Stimulated activated CD8-positive, alpha-beta memory T cell treated with anti-CD3 and anti-CD28 coated beads, Interleukin-4, amount 100 ng/mL, for 24 hours (primary cell): Measurements from ENCODE around the gene AADAT.
"Not testable (repeated sequence)": the region's sequence is repeated elsewhere in the genome, so short reads cannot be mapped to it uniquely, and the experiment has no call there.

Experiments used
- DNase-seq: peaks from one replicate; pipeline ENCODE4 v3.0.0-alpha.2; 2020; ENCODE audit warnings: low read depth

Gene AADAT

GRCh38 chr4:170089668-170090351 lies at the start of gene AADAT:
Gene AADAT (minus strand): TSS chr4:170089956. CDS start chr4:170089690, 266 bp downstream.
- peak; percentile 0 for DNase-seq

GRCh38 chr4:170138580-170139194 lies 48.9 kb upstream of the AADAT start:
- DNase-seq = peak; percentile 48

DNA sequence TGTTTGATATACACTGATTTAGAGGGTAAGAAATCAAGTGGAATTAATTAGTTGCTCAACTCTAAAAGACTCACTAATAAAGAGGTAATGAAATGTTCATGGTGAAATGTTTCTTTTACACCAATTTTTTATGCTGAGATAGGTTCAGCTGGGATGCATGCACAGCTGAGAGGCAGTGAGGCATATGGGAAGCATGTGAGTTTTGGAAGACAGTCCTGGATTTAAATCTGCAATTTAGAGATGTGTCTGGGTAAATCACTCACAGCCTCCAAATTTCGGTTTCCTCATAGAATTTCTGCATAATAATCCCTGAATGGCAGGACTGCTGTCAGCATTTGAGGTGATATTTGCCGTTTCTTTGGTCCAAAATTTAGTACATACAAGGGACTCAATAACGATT lies 48.2 kb upstream of the AADAT start:
- DNase-seq = no peak

DNA sequence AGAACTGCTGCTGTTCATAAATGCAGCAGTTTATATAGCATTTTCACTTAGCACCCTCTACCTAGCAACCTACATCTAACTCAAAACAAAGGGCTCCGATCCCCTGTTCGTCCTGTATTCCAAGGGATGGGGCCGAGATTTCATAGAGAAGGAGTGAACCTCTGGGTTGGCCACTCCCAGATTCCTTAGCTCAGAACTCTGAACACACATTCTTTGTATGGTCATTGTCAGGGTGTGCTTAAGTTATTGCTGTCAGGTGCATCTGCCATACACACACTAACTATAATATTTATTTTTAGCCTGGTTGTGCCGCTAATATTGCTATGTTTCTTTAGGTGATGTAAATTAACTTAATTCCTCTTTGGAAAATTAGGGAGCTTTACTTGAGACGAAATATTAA lies 47.7 kb upstream of the AADAT start:
- no peak for DNase-seq

DNA sequence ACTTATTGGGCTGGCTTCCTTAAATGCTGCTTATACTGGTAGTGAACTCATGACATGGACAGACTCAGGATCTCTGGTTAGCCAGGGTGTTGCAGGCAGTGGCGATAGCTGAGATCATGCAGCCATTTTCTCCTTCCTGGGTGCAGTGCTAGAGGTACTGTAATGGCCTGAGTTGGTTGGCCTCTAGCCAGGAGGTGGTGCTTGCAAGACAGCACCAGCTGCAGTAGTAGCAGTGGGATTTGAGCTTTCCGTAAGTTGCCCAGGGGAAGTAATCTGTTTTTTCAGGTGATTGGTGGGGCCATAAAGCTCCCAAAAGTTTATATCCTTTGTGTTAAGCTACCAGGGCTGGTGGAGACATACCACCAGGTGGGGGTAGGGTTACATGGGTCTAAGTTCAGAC lies 45.1 kb upstream of the AADAT start:
- no peak for DNase-seq

GRCh38 chr4:170128219-170128804 lies 38.6 kb upstream of the AADAT start:
- no peak for DNase-seq

DNA sequence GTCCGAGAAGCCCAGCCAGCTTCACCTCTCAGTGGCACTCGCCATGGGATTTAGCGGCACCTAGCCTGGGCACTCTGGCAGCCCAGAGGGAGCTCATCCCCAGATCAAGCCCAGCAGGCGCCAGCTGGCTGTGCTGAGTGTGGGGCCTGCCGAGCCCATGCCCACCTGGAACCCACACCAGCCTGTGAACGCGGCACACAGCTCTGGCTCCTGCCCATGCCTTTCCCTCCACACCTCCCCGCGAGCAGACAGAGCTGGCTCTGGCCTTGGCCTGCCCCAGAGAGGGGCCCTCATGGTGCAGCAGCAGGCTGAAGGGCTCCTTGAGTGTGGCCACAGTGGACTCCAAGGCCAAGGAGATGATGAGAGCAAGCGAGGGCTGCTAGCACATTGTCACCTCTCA lies 38.0 kb upstream of the AADAT start:
- no peak for DNase-seq

DNA sequence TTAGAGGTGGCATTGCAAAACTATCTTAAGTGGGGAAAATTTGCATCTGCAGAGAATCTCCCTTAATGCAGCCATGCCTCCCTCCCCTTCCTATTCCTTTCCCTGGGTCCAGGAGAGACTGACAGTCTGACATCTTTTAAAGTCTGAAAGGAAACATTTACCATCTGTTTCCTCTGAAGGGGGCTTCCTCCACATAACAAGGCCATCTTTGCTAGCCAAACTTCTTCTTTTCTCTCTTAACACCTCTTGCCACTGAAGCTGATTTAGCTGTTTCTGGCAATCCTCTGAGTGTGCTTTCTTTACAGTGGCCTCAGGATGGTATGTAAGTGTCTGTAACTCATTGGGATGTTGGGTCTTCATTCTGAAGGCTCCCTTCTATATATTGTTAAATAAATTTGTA lies 34.6 kb upstream of the AADAT start:
- DNase-seq = no peak

- no peak for DNase-seq
Observed at GRCh38 chr4:170122252-170122651, 32.5 kb upstream of the AADAT start.

DNA sequence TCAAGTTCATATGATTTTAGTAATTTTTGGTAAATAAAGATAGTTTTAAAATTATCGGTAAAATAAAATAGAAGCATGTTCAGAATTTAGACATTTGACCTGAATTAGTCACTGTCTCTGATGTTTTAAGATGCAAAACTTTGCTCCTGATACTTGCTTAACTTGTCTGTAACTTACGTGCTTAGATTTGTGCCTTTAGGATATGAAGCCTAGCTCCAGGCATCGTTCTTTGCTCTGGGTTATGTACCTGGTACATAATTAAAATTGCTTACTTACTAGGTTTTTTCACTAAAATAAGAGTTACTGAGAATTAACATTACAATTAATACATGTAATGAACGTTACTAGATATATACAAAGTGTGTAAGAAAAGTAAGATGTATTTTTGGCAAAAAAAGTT lies 24.9 kb upstream of the AADAT start:
- DNase-seq = no peak

GRCh38 chr4:170114183-170114582 lies 24.4 kb upstream of the AADAT start:
- DNase-seq = not testable (repeated sequence)

- no peak for DNase-seq
Observed at GRCh38 chr4:170111546-170111945, 21.8 kb upstream of the AADAT start.

DNA sequence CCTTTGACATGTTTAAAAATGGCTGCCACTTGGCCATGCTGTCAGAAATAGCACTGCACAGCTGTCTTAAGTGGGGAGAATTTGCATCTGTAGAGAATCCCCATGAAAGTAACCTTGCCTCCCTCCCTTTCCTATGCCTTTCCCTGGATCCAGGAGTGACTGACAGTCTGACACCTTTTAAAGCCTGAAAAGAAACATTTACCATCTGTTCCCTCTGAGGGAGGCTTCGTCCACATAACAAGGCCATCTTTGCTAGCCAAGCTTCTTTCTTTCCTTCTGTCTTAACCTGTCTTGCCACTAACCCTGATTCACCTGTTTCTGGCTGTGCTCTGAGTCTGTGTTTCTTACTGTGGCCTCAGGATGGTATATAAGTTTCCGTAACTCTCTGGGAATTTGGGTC lies 21.3 kb upstream of the AADAT start:
- DNase-seq = no peak

- no peak for DNase-seq
Observed at GRCh38 chr4:170110285-170110672, 20.5 kb upstream of the AADAT start.

DNA sequence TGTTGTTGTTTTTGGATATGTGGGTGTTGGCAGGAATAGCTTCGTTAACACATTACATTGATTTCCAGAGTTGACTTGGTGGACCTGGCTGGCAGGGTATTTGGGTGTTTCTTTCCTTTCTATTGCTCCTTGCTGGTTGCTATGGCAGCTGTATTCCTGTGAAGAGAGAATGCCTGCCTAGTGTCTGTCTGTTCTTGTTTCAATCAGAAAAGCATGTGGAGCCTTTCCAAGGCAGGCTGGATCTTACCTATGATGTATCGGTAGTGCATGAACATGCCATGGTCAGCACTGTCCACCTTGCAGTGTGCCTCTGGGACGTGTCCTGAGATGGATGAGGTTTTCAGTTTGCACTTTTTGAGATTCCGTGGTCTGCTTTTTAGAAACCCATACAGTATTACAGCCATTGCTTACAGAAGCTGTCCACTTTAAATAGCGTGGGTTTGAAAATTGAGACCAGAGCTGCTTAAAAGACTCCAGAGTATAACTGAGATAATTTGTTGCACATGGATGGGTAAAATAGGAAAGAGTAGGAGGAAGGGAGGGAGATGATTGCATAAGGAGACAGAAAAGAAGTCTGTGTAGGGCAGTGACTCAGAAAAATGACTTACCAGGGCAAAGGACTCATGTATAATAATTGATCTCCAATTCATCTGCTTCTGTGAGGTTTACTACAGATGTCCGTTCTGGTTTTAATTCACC lies 20.0 kb upstream of the AADAT start:
- no peak for DNase-seq

DNA sequence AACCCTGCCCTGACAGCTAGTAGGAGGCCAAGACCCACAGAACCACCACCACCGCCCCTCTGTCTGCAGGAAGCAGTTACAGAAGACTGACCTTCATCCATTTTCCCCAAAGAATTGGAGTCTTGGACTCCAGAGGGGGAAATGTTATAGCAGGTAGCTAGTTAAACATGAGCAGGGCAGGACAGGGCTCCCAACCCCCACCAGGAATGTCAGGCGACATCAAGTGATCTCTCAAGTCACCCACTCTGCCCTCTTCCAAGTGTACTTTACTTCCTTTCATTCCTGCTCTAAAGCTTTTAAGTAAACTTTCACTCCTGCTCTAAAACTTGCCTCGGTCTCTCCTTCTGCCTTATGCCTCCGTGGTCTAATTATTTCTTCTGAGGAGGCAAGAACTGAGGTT lies 17.1 kb upstream of the AADAT start:
- DNase-seq = no peak

- no peak for DNase-seq
Observed at GRCh38 chr4:170102426-170102825, 12.7 kb upstream of the AADAT start.

DNA sequence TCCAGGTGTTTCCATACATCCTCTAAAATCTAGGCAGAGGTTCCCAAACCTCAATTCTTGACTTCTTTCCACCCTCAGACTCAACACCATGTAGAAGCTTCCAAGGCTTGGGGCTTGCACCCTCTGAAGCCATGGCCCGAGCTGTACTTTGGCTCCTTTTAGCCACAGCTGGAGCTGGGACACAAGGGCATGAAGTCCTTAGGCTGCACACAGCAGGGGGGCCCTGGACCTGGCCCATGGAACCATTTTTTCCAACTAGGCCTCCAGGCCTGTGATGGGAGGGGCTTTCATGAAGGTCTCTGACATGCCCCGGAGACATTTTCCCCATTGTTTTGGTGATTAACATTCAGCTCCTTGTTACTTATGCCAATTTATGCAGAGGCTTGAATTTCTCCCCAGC lies 8.4 kb upstream of the AADAT start:
- not testable (repeated sequence) for DNase-seq

DNA sequence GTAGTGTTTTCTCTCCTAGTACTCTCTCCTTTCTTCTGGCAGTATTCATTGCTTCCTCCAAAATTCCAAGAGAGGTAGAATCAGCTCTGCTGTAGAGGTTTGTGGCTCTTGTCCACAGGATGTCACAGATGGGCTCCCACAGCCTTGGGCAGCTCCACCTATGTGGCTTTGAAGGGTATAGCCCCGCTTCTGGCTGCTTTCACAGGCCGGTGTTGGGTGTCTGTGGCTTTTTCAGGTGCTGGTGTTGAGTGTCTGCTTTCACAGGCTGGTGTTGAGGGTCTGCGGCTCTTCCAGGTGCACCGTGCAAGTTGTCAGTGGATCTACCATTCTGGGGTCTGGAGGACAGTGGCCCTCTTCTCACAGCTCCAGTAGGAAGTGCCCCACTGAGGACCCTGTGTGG lies 7.9 kb upstream of the AADAT start:
- DNase-seq = no peak

GRCh38 chr4:170093973-170094535 lies 4.3 kb upstream of the AADAT start:
- DNase-seq = no peak

GRCh38 chr4:170091069-170091696 lies 1.4 kb upstream of the AADAT start:
- no peak for DNase-seq

DNA sequence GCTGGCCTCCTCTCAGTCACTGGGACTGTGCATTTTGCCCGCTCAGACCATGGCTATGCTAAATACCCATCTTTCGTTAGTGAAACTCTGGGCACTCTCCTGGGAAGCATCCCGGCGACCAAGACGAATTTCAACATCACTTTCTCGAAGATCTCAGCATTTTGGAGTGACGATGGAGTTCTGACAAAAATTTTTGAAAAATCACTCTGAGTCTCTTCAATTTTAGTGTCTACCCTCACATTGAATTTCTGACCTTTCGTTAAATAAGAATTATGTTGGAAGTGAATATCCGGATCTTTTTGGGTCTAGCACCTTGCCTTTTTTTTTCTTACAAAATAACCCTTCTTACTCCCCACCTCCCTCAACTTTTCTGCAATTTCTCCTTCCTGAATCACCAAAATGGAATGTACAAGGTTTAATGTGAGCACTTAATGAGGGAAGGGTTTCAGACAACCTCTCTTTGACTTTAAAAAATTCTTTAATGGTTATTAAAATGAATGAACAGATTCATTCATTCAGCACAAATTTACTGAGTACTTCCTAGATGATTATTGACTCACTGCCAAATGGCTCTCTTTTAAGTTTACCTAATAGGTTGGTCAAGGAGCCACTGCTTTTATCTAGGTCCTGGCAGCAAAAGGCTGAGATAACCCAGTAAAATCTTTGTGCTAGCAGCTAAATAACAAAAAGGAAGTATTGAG lies 746 bp upstream of the AADAT start:
- no peak for DNase-seq
